Natural killer cell (primary cell): ENCODE measurements around the gene ZGPAT. TPM values are rescaled to one million over a fixed set of nuclear protein-coding genes. Genes with fewer than 3 reads are reported as not detected.
A peak's percentile ranks its signal among the peaks of the same experiment; 100 is the strongest.

ENCODE experiments used
- ATAC-seq, 3 donors: fragments of 150-1000 bp in 2 of 3; fragments of 200-7000 bp in 1 of 3; cut with Tn5 transposase; 1 replicate in 1 of 3; 2 replicates in 2 of 3; pipeline ENCODE4 v1.10.0; 2021; ENCODE audit warnings: mild to moderate bottlenecking in 2 of 3, moderate library complexity in 2 of 3
- DNase-seq, 2 donors: peaks; one replicate each; pipeline versions ENCODE4 v3.0.0 to v3.0.0-alpha.2; 2013 to 2021; ENCODE audit warnings: mixed read lengths in 1 of 2
- H3K27ac ChIP-seq: one replicate; pipeline ENCODE4 v1.5.1; 2013; ENCODE audit warnings: mild to moderate bottlenecking, low read length
- H3K27me3 ChIP-seq: one replicate; pipeline ENCODE4 v1.6.1; 2013; ENCODE audit warnings: low read length; ENCODE audit not compliant: control insufficient read depth, insufficient read depth
- H3K36me3 ChIP-seq: one replicate; pipeline ENCODE4 v1.6.1; 2013; ENCODE audit warnings: low read length; ENCODE audit not compliant: control insufficient read depth, insufficient read depth
- H3K4me1 ChIP-seq: one replicate; pipeline ENCODE4 v1.6.1; 2013; ENCODE audit warnings: low read length; ENCODE audit not compliant: control insufficient read depth, insufficient read depth
- H3K4me3 ChIP-seq: one replicate; pipeline ENCODE4 v1.5.1; 2013; ENCODE audit warnings: low read length
- H3K9me3 ChIP-seq: one replicate; pipeline ENCODE4 v1.6.1; 2013; ENCODE audit warnings: low read length; ENCODE audit not compliant: control insufficient read depth, insufficient read depth
- H3K27ac Mint-ChIP-seq, 2 donors: one replicate each; pipeline ENCODE4 v1.8.0; 2022; ENCODE audit warnings: mild to moderate bottlenecking in 2 of 2, mixed read lengths in 2 of 2, moderate library complexity in 1 of 2
- H3K27me3 Mint-ChIP-seq, 2 donors: one replicate each; pipeline ENCODE4 v1.8.0; 2022; ENCODE audit warnings: low read depth in 2 of 2, mixed read lengths in 2 of 2
- H3K36me3 Mint-ChIP-seq: one replicate; pipeline ENCODE4 v1.8.0; 2022; ENCODE audit warnings: mixed read lengths
- H3K4me1 Mint-ChIP-seq, 2 donors: one replicate each; pipeline ENCODE4 v1.8.0; 2022; ENCODE audit warnings: mixed read lengths in 2 of 2
- H3K4me3 Mint-ChIP-seq: one replicate; pipeline ENCODE4 v1.8.0; 2022; ENCODE audit warnings: mild to moderate bottlenecking, moderate library complexity, mixed read lengths
- H3K9me3 Mint-ChIP-seq, 2 donors: one replicate each; pipeline ENCODE4 v1.8.0; 2022; ENCODE audit warnings: mixed read lengths in 2 of 2
- WGBS: methylation state at CpG from one replicate; pipeline ENCODE4 v1.1.7; 2013; ENCODE audit warnings: missing lambda C conversion rate; ENCODE audit not compliant: insufficient coverage; 5-methylcytosine and 5-hydroxymethylcytosine counted together
- intact Hi-C: fragments of 100-400 bp; cut with micrococcal nuclease; formaldehyde crosslinking; loops from one replicate; pipeline ENCODE4 v1.14.2; 2022
- total RNA-seq, 4 donors: library from RNA; stranded (reverse); fragments of 120-200 nt in 1 of 4; gene quantifications; one replicate each; pipeline versions ENCODE4 v1.2.3 to v1.2.4, GENCODE V29; 2013 to 2022
- TF ChIP-seq, protein P1 (sequence below): fragments of 200-600 bp; IDR thresholded peaks from one replicate; pipeline ENCODE4 v1.8.0; 2022; ENCODE audit warnings: antibody characterized with exemption

Gene ZGPAT
- total RNA-seq, 3 donors from 2014 or later (not counting 1 experiment from before 2014, with no cell fraction given) = 39.3 to 47.7 (median 46.1) TPM

DNA sequence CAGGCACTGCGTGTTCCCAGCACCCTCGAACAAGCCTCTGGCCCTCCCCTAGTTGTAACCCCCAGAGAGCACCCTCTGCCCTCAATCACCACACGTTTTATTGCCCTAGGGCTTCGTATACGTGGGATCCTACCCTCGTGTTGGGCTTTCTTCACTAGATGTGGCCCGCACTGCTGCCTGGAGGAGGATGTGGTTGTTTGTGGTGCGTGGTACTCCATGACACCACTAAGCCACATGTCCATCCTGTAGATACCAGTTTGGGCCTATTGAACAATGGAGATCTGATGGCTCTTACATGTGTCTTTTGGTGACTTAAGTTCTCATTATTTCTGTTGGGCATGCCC lies 48.8 kb downstream of the ZGPAT start:
- TF ChIP-seq, protein P1, sequence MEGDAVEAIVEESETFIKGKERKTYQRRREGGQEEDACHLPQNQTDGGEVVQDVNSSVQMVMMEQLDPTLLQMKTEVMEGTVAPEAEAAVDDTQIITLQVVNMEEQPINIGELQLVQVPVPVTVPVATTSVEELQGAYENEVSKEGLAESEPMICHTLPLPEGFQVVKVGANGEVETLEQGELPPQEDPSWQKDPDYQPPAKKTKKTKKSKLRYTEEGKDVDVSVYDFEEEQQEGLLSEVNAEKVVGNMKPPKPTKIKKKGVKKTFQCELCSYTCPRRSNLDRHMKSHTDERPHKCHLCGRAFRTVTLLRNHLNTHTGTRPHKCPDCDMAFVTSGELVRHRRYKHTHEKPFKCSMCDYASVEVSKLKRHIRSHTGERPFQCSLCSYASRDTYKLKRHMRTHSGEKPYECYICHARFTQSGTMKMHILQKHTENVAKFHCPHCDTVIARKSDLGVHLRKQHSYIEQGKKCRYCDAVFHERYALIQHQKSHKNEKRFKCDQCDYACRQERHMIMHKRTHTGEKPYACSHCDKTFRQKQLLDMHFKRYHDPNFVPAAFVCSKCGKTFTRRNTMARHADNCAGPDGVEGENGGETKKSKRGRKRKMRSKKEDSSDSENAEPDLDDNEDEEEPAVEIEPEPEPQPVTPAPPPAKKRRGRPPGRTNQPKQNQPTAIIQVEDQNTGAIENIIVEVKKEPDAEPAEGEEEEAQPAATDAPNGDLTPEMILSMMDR = no peak
- intact Hi-C loops = no loop called here
- no peaks in the 10 kb centered on the region for H3K9me3 Mint-ChIP-seq
- Histone ChIP-seq H3K4me1 (peaks cover 14% of the 10 kb centered on the region), H3K27ac (no peak overlapping the region), H3K36me3 (no peaks in the 10 kb centered on the region), H3K9me3 (no peaks in the 10 kb centered on the region), H3K27me3 (no peaks in the 10 kb centered on the region), H3K4me3 (no peak overlapping the region)
- no peaks in the 10 kb centered on the region for H3K36me3 Mint-ChIP-seq
- DNase-seq (peak in 1 of 2 donors; percentile 59), ATAC-seq (peak; percentile 66 to 80 (median 76))
- peak overlapping the region; percentile 5 to 73 for H3K27ac Mint-ChIP-seq
- H3K27me3 Mint-ChIP-seq = no peaks in the 10 kb centered on the region
- WGBS = 25% methylated on average over 8 of the region's 8 CpGs
- H3K4me3 Mint-ChIP-seq = no peak overlapping the region
- H3K4me1 Mint-ChIP-seq = peaks cover 17 to 47% of the 10 kb centered on the region in 2 donors

DNA sequence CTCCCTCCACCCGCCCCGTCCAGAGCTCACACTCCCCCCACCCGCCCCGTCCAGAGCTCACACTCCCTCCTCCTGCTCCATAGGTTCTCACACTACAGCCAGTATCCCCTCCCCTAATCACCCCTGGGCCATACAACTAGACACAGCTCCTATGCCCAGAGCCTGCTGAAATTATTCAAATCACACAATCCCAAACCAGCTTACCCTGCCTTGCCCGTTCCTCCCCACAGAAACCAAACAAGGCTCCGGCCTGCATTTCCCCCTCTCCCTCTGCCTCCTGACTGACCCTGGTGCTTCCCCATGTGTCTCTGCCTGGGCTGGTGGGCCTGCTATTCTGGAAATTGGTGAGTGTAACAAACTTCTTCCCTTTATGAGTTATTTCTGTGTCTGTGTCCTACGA lies 50.3 kb downstream of the ZGPAT start:
- ATAC-seq = no peak
- H3K27ac Mint-ChIP-seq = peak overlapping the region; percentile 17 to 42
- Histone ChIP-seq H3K9me3 (no peaks in the 10 kb centered on the region), H3K27me3 (no peaks in the 10 kb centered on the region), H3K36me3 (no peaks in the 10 kb centered on the region), H3K4me1 (peaks cover 9% of the 10 kb centered on the region), H3K4me3 (no peak overlapping the region), H3K27ac (no peak overlapping the region)
- no peaks in the 10 kb centered on the region for H3K36me3 Mint-ChIP-seq
- no peak for DNase-seq
- H3K4me1 Mint-ChIP-seq = peaks cover 17 to 43% of the 10 kb centered on the region in 2 donors
- 79% methylated on average over 5 of the region's 7 CpGs for WGBS
- intact Hi-C loops = no loop called here
- H3K27me3 Mint-ChIP-seq = no peaks in the 10 kb centered on the region
- no peaks in the 10 kb centered on the region for H3K9me3 Mint-ChIP-seq
- TF ChIP-seq, protein P1 = no peak
- H3K4me3 Mint-ChIP-seq = no peak overlapping the region

DNA sequence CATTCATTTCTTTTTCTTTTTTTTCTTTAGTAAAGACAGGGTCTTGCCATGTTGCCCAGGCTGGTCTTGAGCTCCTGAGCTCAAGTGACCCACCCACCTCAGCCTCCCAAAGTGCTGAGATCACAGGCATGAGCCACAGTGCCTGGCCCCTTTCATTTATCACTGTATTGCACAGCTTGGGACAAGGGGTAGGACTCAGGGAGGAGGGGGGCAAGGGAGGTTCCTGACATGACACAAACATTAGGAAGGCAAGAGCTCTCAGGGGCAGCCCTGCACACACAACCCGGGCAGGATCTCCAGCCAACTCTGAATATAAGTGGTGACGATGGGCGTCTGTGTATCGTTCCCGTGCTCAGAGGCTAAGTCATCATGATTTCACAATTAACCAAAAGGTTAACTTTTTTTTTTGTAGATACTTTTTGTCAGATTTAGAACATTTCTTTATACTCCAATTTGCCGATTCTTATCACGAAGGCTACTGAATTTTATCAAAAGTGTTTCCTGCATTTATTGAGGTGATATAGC lies 51.6 kb downstream of the ZGPAT start:
- Mint-ChIP-seq H3K36me3 (no peaks in the 10 kb centered on the region), H3K27me3 (no peaks in the 10 kb centered on the region), H3K9me3 (no peaks in the 10 kb centered on the region), H3K4me3 (no peak overlapping the region), H3K27ac (no peak overlapping the region), H3K4me1 (peaks cover 17 to 34% of the 10 kb centered on the region in 2 donors)
- WGBS = 84% methylated on average over 4 of the region's 7 CpGs
- Histone ChIP-seq H3K36me3 (no peaks in the 10 kb centered on the region), H3K27me3 (no peaks in the 10 kb centered on the region), H3K4me3 (no peak overlapping the region), H3K9me3 (no peaks in the 10 kb centered on the region), H3K4me1 (peaks cover 9% of the 10 kb centered on the region), H3K27ac (no peak overlapping the region)
- ATAC-seq (no peak), DNase-seq (no peak)
- intact Hi-C loops = no loop called here
- TF ChIP-seq, protein P1 = no peak
